ENCODE results near the gene XG. TPM values are rescaled to one million over a fixed set of nuclear protein-coding genes. Genes with fewer than 3 reads are reported as not detected.

The XG gene
- total and polyA plus RNA-seq, 7 donors = 0.03 to 1.1 TPM; not detected in 5

DNA sequence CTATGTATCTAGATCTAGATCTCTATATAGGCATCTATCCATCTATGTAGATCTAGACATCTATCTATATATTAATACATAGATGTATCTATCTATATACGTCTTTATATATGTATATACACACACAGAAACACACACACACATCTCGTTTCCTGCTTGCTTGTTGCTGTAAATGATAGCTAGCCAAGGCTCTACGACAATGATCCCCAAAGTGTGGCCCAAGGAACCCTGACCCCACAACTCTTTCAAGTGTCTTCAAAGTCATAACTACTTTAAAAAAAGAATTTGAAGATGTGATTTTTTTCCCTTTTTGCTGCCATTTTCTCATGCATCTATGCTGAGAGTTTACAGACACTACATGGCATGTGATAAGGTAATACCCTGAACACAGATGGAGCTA is 105.7 kb downstream of the XG start:
- H3K4me3 ChIP-seq = no peak overlapping the region
- no peak for TF ChIP-seq POLR2AphosphoS5 (IDR thresholded peaks at IDR 0.05)
- TF ChIP-seq CTCF (IDR thresholded peaks at IDR 0.05) = no peak
- TF ChIP-seq EP300 (IDR thresholded peaks at IDR 0.05) = no peak
- no peak for TF ChIP-seq POLR2A (IDR thresholded peaks at IDR 0.05)
- no peaks in the 10 kb centered on the region for H3K9me3 ChIP-seq
- intact Hi-C loops (cut with DNase I) = no loop called here
- H3K27me3 ChIP-seq = no peaks in the 10 kb centered on the region
- no peaks in the 10 kb centered on the region for H3K36me3 ChIP-seq
- WGBS, 2 donors = 85 to 93% methylated on average over 3 of the region's 3 CpGs
- no peaks in the 10 kb centered on the region for H3K4me1 ChIP-seq
- DNase-seq = no peak
- H3K27ac ChIP-seq = no peak overlapping the region

DNA sequence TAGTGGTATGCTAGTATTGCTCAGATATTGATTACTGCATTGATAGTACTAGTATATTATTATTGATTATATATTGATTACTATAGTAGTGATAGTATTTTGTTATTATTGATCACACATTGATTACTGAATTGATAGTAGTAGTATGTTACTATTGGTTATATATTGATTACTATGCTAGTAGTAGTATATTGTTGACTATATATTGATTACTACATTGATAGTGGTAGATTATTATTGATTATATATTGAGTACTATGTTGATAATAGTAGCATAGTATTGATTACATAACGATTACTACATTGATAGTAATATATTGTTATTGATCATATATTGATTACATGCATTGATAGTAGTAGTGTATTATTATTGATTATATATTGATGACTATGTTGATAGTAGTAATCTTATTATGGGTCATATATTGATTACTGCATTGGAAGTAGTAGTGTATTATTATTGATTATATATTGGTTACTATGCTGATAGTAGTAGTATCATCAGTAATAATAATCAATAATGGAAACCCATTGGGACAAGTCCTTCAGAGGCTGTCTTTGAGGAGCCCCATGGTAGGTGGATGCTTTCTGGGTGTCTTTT is 107.5 kb downstream of the XG start:
- DNase-seq = no peak
- Histone ChIP-seq H3K27me3 (no peaks in the 10 kb centered on the region), H3K4me3 (no peak overlapping the region), H3K9me3 (no peaks in the 10 kb centered on the region), H3K36me3 (no peaks in the 10 kb centered on the region), H3K27ac (no peak overlapping the region), H3K4me1 (no peaks in the 10 kb centered on the region)
- intact Hi-C loops (cut with DNase I) = no loop called here
- no peak for TF ChIP-seq EP300 (IDR thresholded peaks at IDR 0.05)
- TF ChIP-seq CTCF (IDR thresholded peaks at IDR 0.05) = no peak
- no peak for TF ChIP-seq POLR2AphosphoS5 (IDR thresholded peaks at IDR 0.05)
- no peak for TF ChIP-seq POLR2A (IDR thresholded peaks at IDR 0.05)
- 89 to 96% methylated on average over 1 of the region's 1 CpG for WGBS, 2 donors

GRCh38 chrX:2862404-2862803 is 110.6 kb downstream of the XG start:
- Histone ChIP-seq H3K4me1 (no peaks in the 10 kb centered on the region), H3K27me3 (no peaks in the 10 kb centered on the region), H3K36me3 (no peaks in the 10 kb centered on the region), H3K9me3 (no peaks in the 10 kb centered on the region), H3K4me3 (no peak overlapping the region), H3K27ac (no peak overlapping the region)
- no peak for DNase-seq
- intact Hi-C loops (cut with DNase I) = no loop called here
- 73 to 93% methylated on average over 9 of the region's 9 CpGs for whole genome bisulfite sequencing, 2 donors
- TF ChIP-seq POLR2A (IDR thresholded peaks at IDR 0.05) (no peak), CTCF (IDR thresholded peaks at IDR 0.05) (no peak), POLR2AphosphoS5 (IDR thresholded peaks at IDR 0.05) (no peak), EP300 (IDR thresholded peaks at IDR 0.05) (no peak)

GRCh38 chrX:2863646-2864045 is 111.8 kb downstream of the XG start:
- DNase-seq = no peak
- Histone ChIP-seq H3K9me3 (no peaks in the 10 kb centered on the region), H3K36me3 (no peaks in the 10 kb centered on the region), H3K4me1 (no peaks in the 10 kb centered on the region), H3K4me3 (no peak overlapping the region), H3K27ac (no peak overlapping the region), H3K27me3 (no peaks in the 10 kb centered on the region)
- 80 to 95% methylated on average over 6 of the region's 6 CpGs for WGBS, 2 donors
- TF ChIP-seq EP300 (IDR thresholded peaks at IDR 0.05) = no peak
- TF ChIP-seq POLR2AphosphoS5 (IDR thresholded peaks at IDR 0.05) = no peak
- TF ChIP-seq CTCF (IDR thresholded peaks at IDR 0.05) = no peak
- no peak for TF ChIP-seq POLR2A (IDR thresholded peaks at IDR 0.05)
- intact Hi-C loops (cut with DNase I) = no loop called here

Other genes with a start within 250 kb of the XG start
- 100 to 1,000 TPM; 197 to 552 (median 326) TPM for gene CD99, start 60.7 kb upstream of the XG start, total RNA-seq
- 100 to 1,000 TPM in 2 of 3 donors, 10 to 100 TPM in 1; 77.2 to 285 (median 109) TPM for gene CD99, start 60.7 kb upstream of the XG start, polyA plus RNA-seq
- gene GYG2, start 76.9 kb downstream of the XG start, total RNA-seq = 1 to 10 TPM; 1.6 to 5.0 (median 3.4) TPM
- gene GYG2, start 76.9 kb downstream of the XG start, polyA plus RNA-seq = 1 to 10 TPM; 3.2 to 6.0 (median 5.4) TPM
- 10 to 100 TPM in 2 of 4 donors, 1 to 10 TPM in 2; 8.6 to 10.5 (median 9.7) TPM for gene ARSD, start 177.3 kb downstream of the XG start, total RNA-seq
- 10 to 100 TPM in 2 of 3 donors, 1 to 10 TPM in 1; 4.2 to 14.4 (median 11.0) TPM for gene ARSD, start 177.3 kb downstream of the XG start, polyA plus RNA-seq